Neutrophil (primary cell): Measurements from ENCODE around the gene ATAD3B.
"Not testable (repeated sequence)": the region's sequence is repeated elsewhere in the genome, so short reads cannot be mapped to it uniquely, and the experiment has no call there.

Source experiments
- H3K27ac ChIP-seq: fragments of 200-600 bp; sonication (generic); 2 replicates; pipeline ENCODE4 v1.5.1; 2016; ENCODE audit warnings: mild to moderate bottlenecking, moderate library complexity
- H3K27me3 ChIP-seq: fragments of 200-600 bp; sonication (generic); 2 replicates; pipeline ENCODE4 v1.6.0; 2016; ENCODE audit warnings: mild to moderate bottlenecking
- H3K36me3 ChIP-seq: fragments of 200-600 bp; sonication (generic); 2 replicates; pipeline ENCODE4 v1.5.1; 2017
- H3K4me1 ChIP-seq, 2 experiments: fragments of 200-600 bp in 1 of 2; sonication (generic) in 1 of 2; 1 replicate in 1 of 2; 2 replicates in 1 of 2; pipeline versions ENCODE4 v1.5.1 to v1.6.1; 2013 to 2016; ENCODE audit warnings: low read depth in 1 of 2, low read length in 1 of 2, mild to moderate bottlenecking in 1 of 2, moderate library complexity in 1 of 2; ENCODE audit not compliant: control insufficient read depth in 1 of 2, insufficient read depth in 1 of 2
- H3K4me3 ChIP-seq, 2 experiments: fragments of 200-600 bp in 1 of 2; sonication (generic) in 1 of 2; 1 replicate in 1 of 2; 2 replicates in 1 of 2; pipeline ENCODE4 v1.5.1; 2013 to 2016; ENCODE audit warnings: low read depth in 1 of 2, low read length in 1 of 2, mild to moderate bottlenecking in 1 of 2, moderate library complexity in 1 of 2
- H3K9me3 ChIP-seq: fragments of 200-600 bp; sonication (generic); 2 replicates; pipeline ENCODE4 v1.5.1; 2016
- TF ChIP-seq, protein P1 (sequence below): fragments of 200-600 bp; sonication (generic); IDR thresholded peaks from 2 replicates; pipeline ENCODE4 v1.5.1; 2016; ENCODE audit warnings: antibody characterized with exemption

The ATAD3B gene

DNA sequence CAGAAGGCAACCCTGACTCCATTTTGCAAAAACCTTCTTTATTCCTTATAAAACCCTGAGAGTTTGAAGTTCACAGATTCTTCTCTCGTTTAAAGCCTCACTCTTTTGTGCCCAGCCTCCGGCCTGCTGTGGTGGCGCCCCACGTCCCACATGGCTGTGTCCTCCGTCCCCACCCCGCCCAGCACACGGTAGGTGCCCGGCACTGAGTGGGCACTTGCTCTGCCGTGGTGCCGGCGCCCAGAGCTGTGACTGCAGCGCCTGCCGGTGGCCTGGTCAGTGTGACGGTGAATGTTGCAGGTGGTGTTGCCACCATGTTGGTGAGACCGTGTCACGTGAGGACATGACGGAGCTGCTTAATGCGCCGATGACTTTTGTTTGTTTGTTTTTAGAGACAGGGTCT is 49.8 kb downstream of the ATAD3B start:
- no peak overlapping the region for H3K4me3 ChIP-seq
- no peaks in the 10 kb centered on the region for H3K4me1 ChIP-seq
- no peaks in the 10 kb centered on the region for H3K9me3 ChIP-seq
- TF ChIP-seq, protein P1, sequence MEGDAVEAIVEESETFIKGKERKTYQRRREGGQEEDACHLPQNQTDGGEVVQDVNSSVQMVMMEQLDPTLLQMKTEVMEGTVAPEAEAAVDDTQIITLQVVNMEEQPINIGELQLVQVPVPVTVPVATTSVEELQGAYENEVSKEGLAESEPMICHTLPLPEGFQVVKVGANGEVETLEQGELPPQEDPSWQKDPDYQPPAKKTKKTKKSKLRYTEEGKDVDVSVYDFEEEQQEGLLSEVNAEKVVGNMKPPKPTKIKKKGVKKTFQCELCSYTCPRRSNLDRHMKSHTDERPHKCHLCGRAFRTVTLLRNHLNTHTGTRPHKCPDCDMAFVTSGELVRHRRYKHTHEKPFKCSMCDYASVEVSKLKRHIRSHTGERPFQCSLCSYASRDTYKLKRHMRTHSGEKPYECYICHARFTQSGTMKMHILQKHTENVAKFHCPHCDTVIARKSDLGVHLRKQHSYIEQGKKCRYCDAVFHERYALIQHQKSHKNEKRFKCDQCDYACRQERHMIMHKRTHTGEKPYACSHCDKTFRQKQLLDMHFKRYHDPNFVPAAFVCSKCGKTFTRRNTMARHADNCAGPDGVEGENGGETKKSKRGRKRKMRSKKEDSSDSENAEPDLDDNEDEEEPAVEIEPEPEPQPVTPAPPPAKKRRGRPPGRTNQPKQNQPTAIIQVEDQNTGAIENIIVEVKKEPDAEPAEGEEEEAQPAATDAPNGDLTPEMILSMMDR = no peak
- H3K27me3 ChIP-seq = no peaks in the 10 kb centered on the region
- peaks cover 33% of the 10 kb centered on the region for H3K36me3 ChIP-seq
- H3K27ac ChIP-seq = no peak overlapping the region

DNA sequence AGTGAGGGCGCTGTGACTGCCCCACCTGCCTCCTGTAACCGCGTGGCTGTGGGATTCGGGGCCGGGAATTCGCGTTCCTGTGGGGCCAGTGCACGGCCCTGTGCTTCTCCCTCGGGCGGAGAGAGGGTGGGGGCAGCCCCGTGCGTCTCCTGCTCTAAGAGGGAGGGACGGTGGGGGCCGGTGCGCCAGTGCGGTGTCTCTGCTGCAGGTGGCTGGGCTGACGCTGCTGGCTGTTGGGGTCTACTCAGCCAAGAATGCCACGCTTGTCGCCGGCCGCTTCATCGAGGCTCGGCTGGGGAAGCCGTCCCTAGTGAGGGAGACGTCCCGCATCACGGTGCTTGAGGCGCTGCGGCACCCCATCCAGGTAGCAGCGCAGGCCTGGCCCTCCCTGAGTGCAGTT is 51.0 kb downstream of the ATAD3B start:
- H3K4me1 ChIP-seq, H3K4me3 ChIP-seq, H3K27me3 ChIP-seq, H3K9me3 ChIP-seq, H3K27ac ChIP-seq: not testable (repeated sequence)
- H3K36me3 ChIP-seq = peaks cover 38% of the 10 kb centered on the region

DNA sequence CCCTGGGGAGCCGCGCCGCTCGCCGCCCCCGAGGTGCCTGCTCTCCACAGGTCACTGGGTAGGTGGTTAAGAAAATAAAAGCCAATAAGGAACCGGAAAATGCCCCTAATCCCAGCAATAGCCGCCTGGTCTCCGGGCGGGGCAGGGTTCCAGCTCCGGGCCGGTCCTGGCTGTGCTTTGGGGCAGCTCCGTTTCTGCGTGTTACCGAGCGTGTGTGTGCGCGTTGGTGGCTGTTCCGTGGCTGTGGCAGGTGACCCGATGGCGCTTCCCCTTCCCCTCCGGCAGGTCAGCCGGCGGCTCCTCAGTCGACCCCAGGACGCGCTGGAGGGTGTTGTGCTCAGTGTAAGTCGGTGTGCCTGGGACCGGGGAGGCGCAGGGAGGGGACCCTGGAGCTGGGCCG is 51.7 kb downstream of the ATAD3B start:
- H3K9me3 ChIP-seq, H3K4me3 ChIP-seq, H3K27ac ChIP-seq, H3K27me3 ChIP-seq, H3K4me1 ChIP-seq: not testable (repeated sequence)
- peaks cover 37% of the 10 kb centered on the region for H3K36me3 ChIP-seq

DNA sequence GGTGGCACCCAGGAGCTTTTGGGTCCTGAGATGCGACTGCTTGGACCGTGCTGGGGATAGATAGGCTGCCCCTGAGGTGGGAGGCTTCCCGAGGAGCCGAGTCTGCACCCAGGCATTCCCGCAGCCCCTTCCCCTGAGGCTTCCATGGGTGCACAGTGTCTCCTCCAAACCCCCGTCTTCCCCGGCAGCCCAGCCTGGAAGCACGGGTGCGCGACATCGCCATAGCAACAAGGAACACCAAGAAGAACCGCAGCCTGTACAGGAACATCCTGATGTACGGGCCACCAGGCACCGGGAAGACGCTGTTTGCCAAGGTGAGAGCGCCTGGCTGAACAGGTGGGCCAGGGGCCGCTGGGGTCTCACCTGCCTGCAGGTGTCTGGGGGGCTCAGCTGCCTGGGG is 52.1 kb downstream of the ATAD3B start:
- not testable (repeated sequence) for H3K9me3 ChIP-seq, H3K27ac ChIP-seq, H3K4me1 ChIP-seq, H3K27me3 ChIP-seq, H3K4me3 ChIP-seq
- peaks cover 37% of the 10 kb centered on the region for H3K36me3 ChIP-seq

DNA sequence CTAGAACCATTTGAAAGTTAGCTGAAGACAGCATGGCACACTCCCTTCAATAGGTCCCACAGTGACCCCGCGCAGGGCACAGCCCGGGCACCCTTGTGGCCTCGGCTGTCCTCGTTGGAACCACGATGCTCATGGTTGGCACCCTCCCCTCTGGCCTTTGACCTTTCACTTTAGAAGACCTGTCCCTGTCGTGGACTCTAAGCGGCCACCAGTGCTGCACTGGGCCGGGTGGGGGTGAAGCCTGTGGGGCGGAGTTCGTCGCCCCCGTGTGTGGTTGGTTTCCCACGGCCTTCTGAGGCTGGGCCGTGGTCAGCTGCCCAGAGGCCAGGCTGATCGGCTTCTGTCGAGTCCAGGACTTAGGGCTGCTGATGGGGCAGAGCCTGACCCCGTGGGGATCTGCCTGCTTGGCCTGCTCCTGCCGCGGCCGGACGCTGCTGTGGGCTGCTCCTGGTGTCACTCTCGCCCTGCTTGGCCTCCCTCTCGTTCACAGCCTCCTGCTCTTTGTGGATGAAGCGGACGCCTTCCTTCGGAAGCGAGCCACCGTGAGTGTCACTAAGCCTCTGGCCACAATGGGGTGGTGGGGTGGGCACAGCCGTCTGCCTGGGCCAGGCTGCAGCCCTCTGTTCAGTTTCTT is 53.3 kb downstream of the ATAD3B start:
- peaks cover 34% of the 10 kb centered on the region for H3K36me3 ChIP-seq
- H3K4me1 ChIP-seq, H3K27me3 ChIP-seq, H3K4me3 ChIP-seq, H3K9me3 ChIP-seq, H3K27ac ChIP-seq: not testable (repeated sequence)

DNA sequence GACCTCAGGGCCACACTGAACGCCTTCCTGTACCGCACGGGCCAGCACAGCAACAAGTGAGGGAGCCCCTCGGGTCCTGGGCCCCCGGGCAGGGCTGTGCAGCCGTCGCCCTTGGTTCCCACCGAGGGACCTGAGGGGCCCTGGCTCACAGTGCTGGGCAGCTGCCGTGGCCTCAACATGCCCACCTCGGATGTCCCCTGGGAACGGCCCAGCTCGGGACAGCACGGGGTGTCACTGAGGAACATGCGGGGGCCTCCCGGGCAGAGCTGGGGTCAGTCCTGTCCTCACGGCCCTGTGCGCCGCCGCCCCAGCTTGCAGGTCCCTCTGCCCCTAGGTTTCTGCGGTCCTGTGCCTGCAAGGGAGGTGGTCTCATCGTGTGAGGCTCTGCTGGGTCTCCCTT is 54.9 kb downstream of the ATAD3B start:
- H3K4me3 ChIP-seq, H3K27ac ChIP-seq, H3K4me1 ChIP-seq, H3K27me3 ChIP-seq, H3K9me3 ChIP-seq: not testable (repeated sequence)
- H3K36me3 ChIP-seq = peaks cover 23% of the 10 kb centered on the region

DNA sequence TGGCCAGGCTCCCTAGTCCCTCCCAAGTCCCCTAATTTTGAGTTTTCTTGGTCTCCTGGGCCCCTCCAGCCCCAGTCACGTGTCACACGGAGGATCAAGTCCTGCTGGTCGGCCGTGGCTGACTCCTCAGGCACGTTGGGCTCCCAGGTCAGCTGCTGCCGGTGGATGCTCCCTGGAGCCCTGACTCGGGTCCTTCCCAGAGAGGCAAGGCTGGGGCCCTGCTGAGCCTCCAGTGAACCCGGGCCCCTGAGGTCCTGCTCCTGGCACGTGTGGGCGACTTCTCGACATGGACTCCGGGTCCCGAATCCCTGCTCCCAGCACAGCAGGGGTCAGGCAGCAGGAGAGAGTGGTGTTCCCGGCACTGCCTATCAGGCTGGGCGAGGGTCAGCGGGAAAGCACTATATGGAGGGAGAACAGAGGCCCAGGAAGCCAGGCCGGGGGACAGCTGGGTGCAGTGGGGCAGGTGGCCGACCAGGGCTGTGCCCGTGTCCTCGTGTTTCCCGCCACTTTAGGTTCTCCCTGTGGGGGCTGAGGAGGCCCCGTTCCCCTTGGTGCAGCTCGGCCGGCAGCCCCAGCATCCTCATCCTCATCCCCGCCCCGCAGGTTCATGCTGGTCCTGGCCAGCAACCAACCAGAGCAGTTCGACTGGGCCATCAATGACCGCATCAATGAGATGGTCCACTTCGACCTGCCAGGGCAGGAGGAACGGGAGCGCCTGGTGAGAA is 55.7 kb downstream of the ATAD3B start:
- Histone ChIP-seq H3K36me3 (peaks cover 19% of the 10 kb centered on the region), H3K9me3 (no peaks in the 10 kb centered on the region), H3K4me1 (no peaks in the 10 kb centered on the region), H3K4me3 (no peak overlapping the region), H3K27me3 (no peaks in the 10 kb centered on the region), H3K27ac (no peak overlapping the region)
- TF ChIP-seq, protein P1 = no peak
